Thyroid gland (tissue), 4 donors: ENCODE data around the gene AIP.
"Not testable (repeated sequence)": the region's sequence is repeated elsewhere in the genome, so short reads cannot be mapped to it uniquely, and the experiment has no call there.

Experiments used
- CTCF ChIP-seq, 6 experiments: fragments of 200-600 bp in 3 of 6; fragments of 450-650 bp in 3 of 6; sonication (generic) in 3 of 6; IDR thresholded peaks; one replicate each; pipeline ENCODE4 v1.5.1; 2016 to 2019; ENCODE audit warnings: antibody characterized with exemption in 6 of 6, mild to moderate bottlenecking in 2 of 6, inconsistent platforms in 1 of 6, moderate library complexity in 1 of 6
- POLR2A ChIP-seq, 2 donors: fragments of 450-650 bp; IDR thresholded peaks; one replicate each; pipeline ENCODE4 v1.6.1; 2017; ENCODE audit warnings: antibody characterized with exemption in 2 of 2, mild to moderate bottlenecking in 2 of 2, moderate library complexity in 1 of 2

- TF ChIP-seq CTCF, POLR2A (IDR thresholded peaks at IDR 0.05): not testable (repeated sequence)
These were observed 17.3 kb upstream of the AIP start for GRCh38 chr11:67465530-67465929.
